GM19238 (cell line): ENCODE data around the gene WDR91.
A peak's percentile ranks its signal among the peaks of the same experiment; 100 is the strongest.

ENCODE experiments used
- DNase-seq: peaks from one replicate; pipeline ENCODE4 v3.0.0; 2011; ENCODE audit warnings: low spot score; ENCODE audit not compliant: insufficient read length

WDR91 gene

DNA sequence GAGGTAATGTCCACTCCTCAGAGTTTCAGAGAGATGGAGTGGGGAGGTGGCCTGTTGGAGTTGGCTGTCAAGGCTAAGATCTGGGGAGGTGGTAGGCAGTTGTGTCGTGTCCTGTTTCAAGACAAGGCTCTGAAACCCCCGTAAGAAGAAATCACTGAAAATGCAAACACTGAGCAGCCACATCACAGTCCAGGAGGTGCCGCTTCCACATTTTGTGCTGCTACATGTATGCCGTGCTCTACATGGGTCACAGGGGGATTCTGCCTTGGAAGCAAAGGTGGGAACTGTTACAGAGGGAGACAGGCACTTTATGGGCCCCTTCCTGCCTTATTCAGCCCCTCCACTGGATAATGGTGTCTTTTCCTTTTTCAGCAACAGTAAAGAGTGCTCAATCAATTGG is 11.9 kb downstream of the WDR91 start:
- DNase-seq: no peak

DNA sequence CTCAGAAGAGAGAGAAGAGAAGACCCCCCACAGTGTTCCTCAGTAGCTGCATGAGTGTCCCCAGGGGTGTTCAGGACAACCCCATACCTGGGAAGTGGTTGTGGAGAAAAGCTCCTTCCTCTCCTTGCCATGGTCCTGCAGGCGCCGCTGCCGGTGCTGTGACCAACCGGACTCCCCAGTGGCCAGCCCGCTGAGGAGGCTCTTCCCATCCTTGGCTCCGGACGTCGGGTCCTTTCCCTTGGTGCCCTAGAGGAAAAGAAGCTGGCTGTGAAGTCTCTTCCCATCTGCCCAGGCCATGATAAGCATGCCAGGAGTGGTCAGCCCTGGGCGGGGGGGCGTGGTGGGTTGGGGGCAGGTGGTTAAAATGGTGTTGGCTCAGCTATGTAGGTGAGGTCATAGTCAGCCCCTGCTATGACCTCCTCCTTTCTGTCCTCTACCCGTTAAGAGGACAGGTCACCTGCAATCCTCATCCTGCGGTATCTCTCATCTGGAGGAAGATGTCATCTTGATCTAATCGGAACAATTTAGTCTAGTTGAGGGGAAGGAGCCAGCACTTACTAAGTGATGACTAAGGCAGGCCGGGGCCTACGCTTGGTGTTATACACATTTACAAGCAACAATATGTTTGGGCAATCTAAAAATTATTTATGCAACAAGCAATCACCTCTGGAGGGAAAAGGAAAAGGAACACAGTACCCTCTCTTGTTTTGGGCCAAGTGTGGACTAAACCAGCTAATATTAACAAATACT is 13.2 kb downstream of the WDR91 start:
- no peak for DNase-seq

DNA sequence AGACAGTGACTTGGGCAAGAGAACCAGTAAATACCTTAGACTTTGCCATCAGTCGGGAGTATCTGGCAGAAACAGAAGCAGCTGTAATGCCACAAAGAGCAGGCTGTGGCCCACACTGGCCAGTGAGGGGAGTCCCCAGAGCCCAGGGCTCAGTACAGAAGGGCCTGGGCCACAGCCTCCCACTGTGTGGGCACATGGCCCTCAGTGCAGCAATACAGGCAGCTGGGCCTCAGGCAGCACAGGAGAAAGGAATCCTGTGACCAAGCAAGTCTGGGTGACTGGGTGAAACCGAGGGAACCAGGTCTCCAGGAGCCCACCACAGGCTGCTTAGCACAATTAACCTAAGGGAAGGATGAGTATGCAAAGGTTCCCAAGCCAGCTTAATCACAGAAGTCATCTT is 14.0 kb downstream of the WDR91 start:
- DNase-seq: no peak

DNA sequence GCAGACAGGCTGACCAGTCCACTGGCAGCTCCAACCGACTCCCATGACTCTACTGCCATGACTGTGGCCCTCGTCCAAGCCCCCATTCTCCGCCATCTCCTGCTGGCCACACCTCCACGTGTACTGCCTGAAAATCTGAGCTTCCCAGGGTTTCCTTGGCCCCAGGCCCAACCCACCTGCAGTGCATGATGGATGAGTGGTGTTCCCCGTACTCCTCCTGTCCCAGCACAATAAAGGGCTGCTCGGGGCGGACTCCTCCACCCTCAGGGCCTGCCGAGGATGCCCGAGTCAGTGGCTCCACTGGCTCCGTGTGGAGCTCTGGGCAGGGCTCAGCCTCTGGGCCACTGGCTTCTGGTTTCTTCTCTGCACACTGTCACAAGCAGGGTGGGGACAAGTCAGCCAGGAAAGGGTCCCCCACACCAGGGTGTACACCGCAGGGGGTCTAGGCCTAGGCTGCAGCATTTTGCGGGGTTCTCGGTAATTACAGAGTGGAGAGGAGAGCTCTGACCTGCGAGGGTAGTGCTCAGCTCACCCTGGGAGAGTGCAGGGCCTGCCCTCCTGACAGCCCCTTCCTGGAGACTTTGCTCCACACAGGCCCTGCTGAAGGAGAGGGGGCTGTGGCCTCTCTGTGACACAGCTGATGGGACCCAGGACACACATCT is 15.2 kb downstream of the WDR91 start:
- DNase-seq: no peak

DNA sequence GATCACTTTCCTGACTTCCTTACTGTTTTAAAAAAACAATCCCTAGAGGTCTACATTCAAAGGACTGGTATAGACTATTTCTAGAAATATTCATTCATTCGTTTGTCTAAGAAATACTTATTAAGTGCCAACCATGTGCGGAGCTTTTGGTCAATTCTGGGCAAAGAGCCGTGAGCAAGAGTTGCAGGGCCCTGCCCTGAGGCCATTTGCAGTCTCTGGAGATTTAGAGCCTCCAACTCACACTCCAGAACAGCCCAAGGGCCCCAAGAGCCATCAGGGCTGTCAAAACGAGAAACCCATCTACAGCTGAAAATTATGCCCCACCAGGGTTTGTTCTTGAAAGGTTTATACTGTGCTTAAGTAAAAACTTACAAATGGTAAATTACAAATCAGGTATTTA is 16.2 kb downstream of the WDR91 start:
- DNase-seq: no peak

DNA sequence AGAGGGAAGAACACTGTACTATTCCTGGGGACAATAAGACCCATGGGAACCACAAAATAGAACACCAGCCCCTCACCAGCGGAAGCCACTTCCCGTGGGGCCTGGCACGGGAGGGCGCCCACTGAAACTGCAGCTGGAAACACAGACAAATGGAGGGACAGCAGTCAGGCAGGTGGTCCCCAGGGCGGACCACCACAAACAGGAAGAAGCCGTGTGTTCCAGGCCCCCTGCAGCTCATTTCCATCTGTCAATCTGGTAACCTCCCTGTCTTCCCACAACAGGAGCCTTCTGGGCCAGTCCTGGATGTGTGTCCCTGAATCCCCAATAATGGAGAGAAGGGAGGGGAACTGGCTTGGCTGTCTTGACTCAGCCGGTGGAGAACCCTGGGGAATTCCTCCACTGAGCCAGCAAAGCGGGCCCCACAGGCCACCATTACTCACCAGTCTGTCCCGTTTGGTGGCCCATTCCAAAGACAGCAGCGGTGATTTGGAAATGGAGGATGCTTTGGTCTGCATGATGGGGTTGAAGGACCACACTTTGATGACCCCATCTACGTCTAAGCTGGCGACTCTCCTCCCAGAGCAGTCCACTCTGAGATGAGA is 16.7 kb downstream of the WDR91 start:
- no peak for DNase-seq

DNA sequence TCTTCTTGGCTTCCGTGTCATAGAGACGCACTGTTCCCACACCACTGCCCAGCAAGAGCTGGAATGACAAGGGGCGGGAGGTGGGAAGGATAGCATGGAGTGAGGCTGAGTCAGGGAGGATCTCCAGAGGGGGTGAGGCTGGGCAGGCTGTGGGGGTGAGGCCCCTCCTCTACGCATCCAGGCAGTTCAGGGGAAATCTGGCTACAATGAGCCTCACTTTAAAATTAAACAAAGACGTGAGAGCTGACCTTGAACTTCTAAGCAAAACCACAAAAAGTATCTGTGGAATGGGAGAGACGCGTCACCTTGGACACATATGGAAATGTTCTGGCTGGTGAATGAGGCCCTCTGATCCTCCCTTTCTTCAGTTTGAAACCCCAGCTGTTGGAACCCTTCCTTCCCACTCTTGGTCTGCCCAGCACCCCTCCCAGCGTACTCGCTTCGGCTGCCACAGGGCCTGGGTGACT is 17.7 kb downstream of the WDR91 start:
- DNase-seq: no peak

DNA sequence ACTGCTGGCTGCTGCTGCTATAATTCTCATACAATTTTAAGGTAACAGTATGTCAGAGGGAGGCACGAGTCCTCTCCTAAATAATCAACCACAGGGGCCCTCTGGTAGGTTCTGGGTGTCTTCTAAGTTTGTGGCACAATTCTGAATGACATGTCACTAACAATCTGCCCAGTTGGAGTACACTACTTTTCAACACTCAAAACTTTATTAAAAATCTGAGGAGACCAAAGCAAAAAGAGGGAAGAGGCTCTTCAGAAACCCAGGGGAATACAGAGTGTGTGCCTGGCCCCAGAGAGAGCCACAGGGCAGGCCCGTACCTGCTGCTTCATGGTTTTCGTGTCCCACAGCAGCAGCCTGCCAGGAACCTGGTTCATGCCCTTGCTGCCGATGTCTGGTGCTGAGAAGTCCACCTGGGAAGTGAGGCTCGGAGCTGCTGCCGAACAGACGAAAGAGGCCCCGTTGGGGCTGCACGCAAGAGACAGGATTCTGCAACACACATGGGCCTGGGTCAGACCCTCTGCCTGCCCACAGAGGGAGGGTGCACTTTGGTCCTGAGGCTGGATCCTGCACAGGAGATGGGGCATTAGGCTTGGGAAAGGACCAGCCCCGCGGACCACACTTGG is 18.3 kb downstream of the WDR91 start:
- DNase-seq: no peak

DNA sequence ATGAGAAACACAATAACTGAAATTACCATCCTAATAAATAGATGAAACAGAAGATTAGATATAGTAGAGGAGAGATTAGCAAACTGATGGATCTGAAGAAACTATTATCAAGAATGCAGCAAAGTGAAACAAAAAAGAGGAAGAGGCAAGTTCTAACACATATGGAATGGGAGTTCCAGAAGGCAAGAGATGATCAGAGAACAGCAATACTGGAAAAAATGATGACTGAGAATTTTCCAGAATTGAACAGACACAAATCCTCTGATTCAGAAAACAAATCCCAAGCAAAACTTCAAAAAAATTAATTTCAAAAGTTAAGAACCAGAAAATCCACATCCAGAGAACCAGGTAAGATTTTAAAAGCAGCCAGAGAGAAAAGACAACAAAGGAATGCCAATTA is 20.6 kb downstream of the WDR91 start:
- no peak for DNase-seq

DNA sequence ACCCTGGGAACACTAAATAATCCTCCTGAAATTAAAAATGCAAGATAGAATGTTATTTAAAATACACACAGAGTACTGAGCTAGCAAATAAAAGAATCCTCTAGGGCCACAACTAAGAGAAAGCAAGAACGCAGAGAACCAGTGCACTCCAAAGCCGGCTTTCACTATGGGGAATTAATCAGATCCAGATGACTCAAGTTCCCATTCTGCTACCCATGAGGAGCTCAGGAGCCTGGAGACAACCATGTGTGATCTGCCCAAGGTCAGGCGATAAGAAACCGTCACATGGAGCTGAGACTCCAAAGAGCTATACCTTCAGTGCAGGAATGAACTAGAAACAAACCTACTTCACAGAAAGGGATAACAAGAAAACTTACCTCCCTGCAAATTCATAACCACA is 21.4 kb downstream of the WDR91 start:
- no peak for DNase-seq

DNA sequence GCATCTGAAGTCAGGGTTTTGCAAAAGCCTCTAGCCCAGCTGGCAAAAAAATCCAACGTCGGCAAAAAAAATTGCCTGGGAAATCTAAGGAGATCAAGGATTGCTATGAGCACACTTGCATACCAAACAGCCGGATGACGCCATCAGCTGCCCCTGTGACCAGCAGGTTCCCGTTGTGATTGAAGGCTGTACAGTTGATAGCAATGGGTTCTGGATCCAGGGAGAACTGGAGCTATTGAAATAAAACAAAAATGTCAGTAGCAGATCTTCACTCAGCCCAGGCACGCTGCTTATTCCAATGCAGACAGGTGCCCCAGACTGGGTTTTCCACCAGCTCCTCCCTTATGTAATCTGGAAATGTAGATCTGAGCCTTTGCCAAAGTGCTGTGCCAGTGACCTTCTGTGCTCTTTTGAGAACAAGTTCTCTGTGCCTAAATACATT is 22.1 kb downstream of the WDR91 start:
- no peak for DNase-seq

DNA sequence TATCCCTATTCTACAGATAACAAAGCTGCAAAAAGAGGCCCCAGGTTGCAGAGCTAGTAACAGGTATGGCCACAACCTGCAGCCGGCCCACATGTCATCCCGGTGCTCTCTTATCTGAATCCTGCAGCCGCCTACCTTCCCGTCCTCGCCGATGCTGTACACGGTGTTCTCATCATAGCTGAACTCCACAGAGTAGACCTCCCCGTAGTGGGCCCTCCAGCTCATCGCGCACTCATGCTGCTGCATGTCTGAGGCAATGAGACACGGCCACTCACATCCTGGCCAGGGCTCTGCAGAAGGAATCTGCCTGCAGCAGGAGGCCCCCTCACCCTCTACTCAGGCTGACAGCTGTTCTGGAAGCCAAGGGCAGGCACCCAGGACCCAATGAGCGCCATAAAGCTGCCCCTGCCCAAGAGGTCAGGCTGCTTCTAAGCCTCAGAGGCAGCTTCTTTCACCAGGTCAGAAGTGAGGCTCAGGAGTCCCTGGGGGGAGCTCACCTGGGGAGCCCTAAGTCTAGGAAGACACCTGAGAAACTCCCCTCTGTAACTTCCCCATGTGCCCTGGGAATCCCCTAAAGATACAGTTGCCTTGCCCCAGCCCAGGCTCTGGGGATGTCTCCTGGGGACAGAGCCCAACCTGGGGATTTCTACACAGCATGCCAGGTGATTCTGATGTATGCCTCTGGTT is 22.9 kb downstream of the WDR91 start:
- DNase-seq: no peak

DNA sequence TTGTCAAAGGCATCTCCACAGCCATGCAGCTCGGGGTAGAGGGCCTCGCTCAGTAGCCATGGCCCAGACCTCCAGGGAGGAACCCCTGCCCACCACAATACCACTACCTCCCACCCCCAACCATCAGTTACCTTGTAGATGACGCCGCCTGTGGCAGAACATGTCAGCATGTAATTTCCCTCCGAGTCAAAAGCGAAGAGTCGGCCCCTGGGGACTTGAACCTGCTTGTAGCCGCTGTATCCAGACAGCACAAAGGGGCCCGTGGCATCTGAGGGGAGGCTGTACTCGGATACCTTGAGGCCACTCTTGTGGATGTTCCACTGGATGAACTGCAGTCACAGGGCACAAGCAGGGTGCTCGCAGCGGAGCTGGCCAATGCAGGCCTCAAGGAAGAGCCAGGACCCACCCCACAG is 24.5 kb downstream of the WDR91 start:
- DNase-seq: peak; percentile 35

DNA sequence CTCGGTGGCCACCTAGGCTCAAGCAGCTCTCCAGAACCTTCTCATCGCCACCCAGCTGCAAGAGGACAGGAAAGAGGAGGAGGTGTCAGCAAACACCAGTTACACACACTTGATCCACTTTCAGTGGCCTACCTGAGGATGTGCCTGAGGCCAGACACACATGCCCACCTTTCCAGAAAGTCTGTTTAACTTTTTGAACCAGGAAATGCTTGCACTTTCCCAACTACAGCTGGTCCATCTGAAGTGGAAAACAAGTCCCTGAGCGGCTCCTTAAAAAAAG is 25.1 kb downstream of the WDR91 start:
- DNase-seq: no peak

DNA sequence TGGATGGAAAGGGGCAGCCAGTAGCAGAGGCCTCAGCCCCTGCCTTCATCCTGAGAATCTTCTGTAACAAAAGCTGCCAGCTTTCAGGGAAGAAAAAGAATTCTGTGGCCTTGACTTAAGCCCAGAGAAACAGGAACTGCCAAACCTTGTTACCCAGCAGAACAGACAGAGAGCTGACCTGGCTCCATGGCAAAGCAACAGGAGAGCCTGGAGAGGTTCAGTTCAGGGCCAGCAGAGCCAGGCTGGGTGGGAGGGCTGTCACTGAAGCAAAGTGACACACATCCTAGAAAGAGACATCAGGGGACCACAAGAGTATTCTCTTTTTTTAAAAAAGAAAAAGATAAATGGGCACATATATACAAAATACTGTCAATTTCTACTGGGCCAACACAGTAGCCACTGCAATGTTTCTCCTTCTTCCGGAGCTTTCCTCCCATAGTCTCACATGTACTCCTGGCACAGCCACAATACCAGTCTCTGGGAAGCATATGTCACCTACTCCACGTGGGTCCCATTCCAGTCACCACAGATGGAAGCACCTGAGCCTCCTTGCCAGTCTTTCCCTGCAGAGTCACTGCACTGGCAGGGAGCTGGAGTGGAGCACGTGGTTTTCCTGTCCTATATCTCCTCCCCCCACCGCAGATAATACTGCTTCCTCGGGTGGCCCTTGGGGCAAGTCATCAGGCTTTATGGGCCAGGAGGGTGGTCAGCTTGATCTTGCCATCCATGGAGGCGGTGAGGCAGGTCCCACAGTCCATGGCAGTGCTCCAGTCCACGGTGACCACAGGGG is 25.7 kb downstream of the WDR91 start:
- no peak for DNase-seq

DNA sequence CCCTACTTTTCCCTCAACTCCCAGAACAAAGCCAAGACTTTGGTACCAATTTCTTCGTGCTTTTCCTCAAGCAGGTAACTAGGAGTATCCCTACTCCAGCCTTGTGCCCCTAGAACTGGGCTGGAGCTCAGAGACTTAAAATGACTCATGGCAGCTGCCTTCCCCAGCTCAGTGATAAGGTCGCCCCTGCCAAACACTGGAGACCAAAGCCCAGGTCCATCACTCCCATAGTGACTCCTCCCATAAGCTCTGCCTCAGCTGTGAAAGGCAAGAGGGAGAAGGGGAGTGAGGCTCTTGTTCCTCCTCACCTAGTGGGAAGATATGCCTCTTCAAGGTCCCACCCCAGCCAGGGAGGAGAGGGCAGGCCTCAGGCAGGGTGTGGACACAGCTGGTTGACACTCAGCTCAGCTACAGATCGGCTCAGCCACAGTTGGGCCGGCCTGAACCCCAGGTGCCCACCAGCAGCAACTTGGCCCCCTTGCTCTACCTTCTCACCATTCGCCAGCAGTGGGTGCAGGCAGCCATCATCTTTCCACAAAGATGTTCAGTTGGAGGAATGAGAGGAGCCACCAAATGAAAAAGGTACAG is 27.0 kb downstream of the WDR91 start:
- no peak for DNase-seq

DNA sequence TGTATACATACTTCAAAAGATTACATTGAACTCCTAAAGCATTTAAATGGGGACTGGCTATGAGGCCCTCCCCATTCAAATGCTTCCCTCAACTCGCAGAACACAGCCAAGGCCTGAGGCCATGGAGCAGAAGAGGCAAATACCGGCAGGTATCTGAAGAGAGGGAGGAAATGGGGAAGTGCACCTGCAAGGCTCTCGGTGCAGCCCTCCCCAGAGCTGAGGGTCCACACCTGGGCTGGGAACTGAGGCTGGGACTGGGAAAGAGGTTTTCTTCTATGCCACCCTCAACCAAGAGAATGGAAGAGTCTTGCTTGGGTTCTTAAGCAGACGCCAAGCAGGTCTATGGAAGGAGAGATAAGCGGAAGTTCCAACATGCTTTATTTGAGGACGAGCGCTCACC is 27.8 kb downstream of the WDR91 start:
- DNase-seq: no peak

DNA sequence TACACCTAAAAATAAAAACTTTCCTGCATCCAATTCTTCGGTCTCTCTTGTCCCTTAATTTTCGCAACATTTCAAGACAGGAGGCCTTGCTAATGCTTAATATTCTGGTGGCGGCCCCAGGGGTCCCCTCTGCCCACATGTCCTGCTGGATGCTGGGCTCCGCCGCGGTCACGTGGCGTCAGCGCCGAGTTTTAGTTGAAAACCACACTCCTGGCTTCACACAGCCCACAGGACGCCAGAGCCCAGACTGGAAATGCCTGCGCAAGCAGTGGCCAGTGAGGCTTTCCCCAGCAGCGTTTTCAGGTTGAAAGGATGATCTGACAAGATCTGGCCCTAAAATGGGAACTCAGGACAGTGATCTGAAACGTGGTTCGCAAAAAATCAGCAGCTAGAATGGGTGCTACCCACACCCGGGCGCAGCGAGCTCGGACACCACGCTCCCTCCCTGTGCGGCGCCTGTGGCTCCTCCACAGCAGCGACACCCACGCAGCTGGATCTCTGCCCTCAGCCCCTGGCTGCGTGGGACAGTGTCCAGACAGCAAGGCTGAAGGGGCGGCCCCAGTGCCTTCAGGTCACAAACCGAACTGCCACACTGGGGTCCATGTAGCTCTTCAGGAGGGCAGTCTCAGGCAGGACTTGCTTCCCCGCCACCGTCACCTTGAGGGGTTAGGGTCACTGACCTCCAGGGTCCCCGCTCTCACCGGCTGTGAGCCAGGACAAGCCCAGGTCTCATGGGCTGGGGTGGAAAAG is 29.2 kb downstream of the WDR91 start:
- DNase-seq: no peak

DNA sequence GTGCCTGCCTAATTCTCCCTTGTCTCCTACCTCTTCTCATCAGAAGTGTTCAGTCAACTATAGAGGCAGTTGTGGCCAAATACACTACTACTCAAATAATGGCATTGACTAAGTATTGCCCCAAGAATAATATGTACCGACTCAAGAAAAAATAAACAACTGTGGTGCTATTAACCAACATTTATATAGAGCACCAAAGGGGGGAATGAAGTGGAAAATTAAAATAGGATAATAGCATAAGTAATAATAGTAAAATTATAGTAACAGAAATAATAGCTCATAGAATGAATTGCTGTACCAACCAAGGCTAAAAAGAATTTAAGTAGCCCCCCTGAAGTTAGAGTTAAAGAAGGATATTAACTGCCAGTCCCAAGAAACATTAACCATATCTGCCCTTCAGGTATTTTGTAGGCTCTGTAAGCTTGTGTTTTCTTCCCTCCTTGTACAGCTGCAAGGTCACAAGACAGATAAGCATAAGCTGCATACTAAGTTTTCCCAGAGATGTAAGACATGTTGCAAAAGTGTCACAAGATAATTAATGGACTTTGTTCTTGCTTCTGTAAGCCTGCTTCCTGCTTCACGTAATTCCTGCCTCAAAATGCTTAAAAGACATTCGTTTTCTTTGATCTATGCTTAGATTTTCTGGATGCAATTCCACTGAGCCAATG is 29.9 kb downstream of the WDR91 start:
- no peak for DNase-seq
